NCI-H1417 treated with DMSO at 0.1 percent for 48 hours (cell line): ENCODE measurements around the gene NUAK1.

Source experiments
- DNase-seq: peaks from one replicate; lab custom pipeline; 2025; lab: John Stamatoyannopoulos, UW

NUAK1 gene

GRCh38 chr12:106082216-106083175, 56.3 kb downstream of the NUAK1 start:
- no peak for DNase-seq

DNA sequence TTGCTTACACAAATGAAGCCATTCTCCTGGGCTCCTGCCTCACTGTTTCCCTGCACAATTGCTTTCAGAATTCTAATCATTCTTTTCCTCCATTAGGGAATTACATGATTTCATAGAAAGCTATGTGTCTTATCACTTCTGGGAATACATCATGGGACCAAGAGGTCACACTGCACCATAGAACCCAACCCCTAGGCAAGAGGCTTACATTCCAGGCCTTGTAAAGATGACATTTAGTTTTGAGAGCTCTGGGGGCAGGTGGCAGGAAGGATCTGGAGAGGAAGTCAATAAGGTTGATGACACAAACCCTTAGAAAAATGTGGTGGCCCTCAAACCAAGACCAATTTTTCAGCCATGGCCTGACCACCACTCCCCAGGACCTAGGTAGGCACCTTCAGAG, 57.1 kb downstream of the NUAK1 start:
- no peak for DNase-seq

GRCh38 chr12:106080791-106081170, 58.0 kb downstream of the NUAK1 start:
- DNase-seq = no peak

DNA sequence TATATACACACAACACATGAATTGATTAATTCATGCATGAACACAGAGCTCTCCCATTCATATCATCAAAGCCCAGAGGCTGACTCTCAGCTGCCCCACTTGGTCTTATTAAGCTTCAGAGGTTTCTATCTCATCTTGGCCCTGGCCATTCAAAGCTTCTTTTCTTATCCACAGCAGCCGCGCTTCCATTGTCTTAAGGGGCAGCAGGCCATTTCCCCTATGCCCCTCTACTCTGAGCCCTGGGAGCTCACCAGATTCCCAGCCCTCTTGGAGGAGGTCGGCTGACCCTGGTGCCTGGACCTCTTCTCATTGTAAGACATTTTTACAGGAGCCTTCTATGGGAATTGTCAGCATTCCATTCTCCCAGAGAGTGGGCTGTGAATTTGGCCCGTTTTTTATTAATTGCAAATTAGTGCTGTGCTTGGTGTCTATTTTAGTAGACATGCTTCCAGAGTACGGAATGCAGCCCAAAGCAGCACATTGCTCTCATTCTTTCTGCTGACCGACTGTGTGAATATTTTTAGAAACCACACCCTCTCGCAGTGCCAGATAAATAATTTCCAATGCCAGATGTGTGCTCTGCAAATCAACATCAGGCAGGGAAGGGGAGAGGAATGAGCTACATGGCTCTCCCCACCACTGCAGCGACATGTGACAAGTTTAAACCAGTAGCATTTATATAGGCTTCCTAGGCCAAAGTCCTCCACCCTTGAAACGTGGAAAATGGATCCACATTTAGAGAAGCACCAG, 58.5 kb downstream of the NUAK1 start:
- DNase-seq = no peak

- no peak for DNase-seq
Measured at GRCh38 chr12:106079148-106079738, 59.5 kb downstream of the NUAK1 start.

GRCh38 chr12:106078358-106079010, 60.3 kb downstream of the NUAK1 start:
- DNase-seq = no peak

GRCh38 chr12:106074706-106075392, 63.9 kb downstream of the NUAK1 start:
- DNase-seq = no peak

DNA sequence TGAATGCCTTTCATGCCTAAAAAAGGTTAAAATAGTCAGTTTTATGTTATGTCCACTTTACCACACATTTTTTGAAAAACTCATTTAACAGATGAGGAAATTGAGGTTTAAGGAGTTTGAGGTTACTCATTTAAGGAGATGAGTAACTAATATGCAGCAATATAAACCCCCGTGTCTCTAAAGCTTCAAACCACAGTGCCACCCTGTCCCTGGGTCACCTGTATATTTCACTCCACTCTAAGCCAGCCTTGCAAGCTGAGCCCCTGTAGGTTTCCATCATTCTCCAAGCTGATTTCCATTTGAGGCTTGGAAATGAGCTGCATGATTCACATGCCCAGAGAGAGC, 64.4 kb downstream of the NUAK1 start:
- DNase-seq = no peak

DNA sequence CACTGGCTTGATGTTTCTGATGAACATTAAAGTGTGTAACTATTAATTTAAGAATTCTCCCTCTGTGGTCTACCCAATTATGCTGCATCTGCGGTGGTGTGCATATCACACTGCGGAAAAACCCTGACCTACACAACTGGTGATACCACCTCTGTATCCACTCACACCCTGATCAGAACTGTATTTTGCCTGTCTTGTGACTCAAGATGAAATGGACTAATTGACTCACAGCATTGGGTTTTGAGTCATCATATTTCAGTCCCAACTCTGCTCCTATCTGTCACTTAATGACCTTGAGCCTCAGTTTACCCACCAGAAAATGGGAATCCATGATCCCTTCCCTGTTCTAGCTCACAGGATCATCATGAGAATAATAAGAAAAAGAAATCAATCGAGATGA, 65.6 kb downstream of the NUAK1 start:
- no peak for DNase-seq

DNA sequence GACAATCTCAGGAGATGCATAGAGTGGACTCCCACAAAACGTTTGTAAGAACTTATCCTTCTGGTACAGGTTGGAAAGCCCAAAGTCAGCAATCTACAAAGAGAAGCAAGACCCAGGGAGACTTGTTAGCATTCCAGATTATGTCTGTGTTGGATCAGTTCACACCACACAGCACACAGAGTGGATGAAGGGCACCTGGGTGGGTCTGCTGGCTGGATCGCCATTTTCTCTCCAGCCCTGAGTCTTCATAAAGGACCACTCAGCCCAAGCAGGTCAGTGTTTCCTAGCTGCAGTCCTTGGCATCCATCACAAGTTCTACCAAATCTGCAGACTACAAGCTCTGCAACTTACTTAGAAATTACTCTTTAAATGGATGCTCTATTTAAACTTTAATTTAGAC, 66.0 kb downstream of the NUAK1 start:
- no peak for DNase-seq

GRCh38 chr12:106071686-106072085, 67.1 kb downstream of the NUAK1 start:
- no peak for DNase-seq

DNA sequence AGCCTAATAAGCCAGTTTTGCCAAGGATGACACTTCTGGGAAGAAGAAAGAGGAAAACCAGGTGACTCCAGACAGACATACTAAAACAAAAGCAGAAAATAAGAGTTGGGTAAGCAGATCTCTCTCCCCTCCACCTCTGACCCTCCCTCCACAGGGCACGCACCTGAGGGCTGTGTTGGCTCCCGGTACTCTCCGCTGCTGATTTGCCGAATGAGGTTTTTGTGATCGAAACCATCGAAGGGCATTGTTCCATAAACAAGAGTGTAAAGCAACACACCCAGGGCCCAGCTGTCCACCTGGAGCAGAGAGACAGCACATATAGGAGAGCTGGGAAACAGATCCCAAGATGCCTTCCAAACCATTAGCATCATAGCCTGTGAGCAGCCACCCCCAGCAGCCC, 68.1 kb downstream of the NUAK1 start:
- no peak for DNase-seq

- no peak for DNase-seq
Measured at GRCh38 chr12:106070147-106070546, 68.6 kb downstream of the NUAK1 start.

DNA sequence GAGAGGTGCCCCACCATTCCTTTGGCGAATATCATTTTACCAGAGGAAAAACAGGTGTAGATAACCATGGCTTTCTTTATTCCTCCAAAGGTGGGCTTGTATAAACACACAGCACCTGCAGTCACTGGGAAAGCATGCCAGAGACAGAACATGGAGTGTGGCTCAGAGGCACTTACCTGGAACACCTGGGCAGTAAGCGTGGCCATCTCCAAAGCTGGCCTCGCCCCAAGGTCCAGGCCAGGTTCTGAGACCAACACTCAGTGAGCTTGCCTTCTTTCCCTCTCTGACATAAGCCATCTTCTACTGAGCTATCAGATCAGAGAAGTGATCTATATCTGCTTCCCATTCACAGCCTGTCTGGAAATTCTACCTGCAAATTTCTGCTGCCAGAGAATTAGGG, 70.5 kb downstream of the NUAK1 start:
- no peak for DNase-seq

GRCh38 chr12:106067606-106068205, 71.0 kb downstream of the NUAK1 start:
- DNase-seq = no peak

DNA sequence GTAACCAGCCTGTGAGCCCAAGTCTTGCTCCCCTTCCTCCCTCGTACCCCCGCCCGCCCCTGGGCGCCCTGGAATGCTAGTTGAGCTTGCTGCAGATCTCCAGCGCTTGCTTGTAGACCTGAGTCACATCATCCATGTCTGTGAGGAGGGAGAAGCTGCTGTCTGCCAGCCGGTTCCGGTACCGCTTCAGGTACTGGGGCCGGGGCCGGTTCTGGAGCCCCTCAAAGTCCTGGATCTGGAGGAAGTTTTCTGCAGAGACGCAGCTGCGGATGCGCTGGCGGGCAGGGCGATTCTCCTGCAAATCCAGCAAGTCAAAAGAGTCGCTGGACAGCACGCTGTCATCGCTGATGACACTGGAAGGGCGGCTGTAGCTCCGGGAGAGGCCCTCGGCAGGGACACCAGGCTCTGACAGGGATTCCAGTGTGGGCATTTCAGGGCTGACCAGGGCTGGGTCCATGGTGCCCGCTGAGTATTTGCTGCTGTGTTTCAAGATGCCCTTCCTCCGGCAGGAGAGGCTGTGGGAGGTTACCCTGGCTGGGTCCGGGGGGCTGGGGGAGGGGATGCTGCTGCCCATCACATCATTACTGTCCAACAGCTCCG, 71.9 kb downstream of the NUAK1 start:
- DNase-seq = no peak

DNA sequence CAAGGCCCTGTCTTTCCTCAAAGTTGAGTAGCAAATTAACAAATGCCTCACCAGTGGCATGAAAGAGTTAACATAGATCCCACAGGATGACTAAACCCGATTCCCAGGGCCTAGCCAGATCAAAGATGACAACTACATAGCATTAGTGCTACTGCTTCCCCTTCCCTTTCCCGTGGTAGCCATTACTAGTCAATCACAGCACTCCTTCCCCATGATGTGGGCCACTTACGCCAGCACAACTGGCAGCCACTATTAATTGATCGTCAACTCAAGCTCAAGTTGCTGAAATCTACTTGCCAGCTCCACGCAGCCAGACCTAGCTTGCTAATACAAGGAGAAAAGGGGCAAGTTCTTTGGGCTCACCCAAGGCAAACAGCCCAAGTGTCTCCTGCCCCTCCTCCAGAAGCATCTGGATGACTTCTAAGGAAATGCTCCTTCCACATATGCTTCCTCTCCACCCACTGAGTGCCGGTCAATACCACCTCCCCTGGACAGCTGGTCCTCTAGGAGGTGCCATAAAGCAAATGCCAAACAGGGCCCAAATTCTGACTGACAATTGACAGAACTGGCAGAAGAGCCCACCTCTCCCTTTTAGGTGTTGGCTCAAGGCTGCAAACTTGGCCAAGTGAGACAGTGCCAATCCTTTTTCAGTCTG, 72.6 kb downstream of the NUAK1 start:
- DNase-seq = no peak

DNA sequence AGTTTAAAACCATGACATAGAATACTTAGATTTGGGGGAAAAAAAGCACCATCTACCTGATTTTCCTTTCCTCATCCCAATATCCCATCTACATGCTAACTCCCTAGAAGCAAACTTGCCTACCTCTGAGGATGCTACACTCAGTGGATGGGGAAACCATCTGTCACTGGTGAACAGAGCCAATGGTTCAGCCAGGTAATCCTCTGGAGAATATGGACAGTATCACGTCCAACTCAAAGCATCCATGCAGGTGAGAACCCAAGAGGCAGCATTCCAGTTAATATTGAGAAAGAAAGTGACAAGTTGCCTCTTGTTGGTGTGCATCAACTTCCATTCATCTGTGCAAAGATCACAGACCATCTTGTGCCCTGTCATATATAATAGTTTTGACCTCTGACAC, 73.2 kb downstream of the NUAK1 start:
- no peak for DNase-seq

- no peak for DNase-seq
Measured at GRCh38 chr12:106064721-106065021, 74.1 kb downstream of the NUAK1 start.

DNA sequence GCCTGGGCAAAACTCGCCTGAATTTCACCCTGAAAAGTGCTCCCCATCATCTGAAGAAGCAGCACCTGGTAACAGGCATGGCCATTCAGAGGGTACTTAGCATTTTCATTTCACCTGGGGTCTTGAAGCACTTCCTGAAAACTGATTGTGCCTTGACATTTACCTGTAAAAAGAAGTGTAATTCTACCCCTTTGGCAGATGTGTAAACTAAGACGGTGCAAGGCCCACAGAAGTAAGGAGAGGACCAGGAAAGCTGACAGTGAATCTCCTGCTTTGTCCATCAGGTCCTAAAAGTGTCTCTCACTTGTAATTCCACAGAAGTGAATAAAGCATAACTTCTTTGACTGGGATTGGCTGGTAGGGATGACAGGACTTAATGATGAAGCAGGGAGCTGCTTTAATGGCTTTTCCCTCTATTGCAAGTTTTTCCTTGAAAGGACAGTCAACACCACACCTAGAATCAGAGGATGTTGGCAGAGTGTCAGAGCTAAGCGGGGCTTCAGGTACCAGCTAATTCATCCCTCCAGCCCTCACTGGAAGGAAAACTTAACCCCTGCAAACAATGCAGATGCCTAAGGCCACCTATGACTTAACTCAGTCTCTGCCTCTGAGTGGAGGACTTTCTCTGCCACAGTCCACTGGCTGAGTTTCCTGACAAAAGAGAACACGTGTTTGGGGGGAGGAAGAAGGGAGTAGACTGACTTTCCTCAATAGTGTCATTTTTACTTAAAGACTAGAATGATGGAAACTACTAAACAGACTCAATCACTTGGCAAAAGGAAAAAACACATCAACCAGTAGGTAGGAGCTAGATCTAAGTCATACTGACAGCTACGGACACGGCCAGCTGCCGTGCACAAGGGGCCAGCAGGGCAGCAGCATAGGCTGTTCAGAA, 74.7 kb downstream of the NUAK1 start:
- DNase-seq = no peak
